Tibial nerve (tissue), 3 donors: Measurements from ENCODE around the gene ISG15.

Experiments
- EP300 ChIP-seq, 2 donors: sonication (generic); formaldehyde crosslinking; IDR thresholded peaks; one replicate each; pipeline ENCODE4 v1.6.1; 2017; ENCODE audit warnings: antibody characterized with exemption in 2 of 2, mild to moderate bottlenecking in 1 of 2
- POLR2A ChIP-seq, 2 donors: fragments of 450-650 bp; IDR thresholded peaks; one replicate each; pipeline ENCODE4 v1.6.1; 2017; ENCODE audit warnings: antibody characterized with exemption in 2 of 2, mild to moderate bottlenecking in 2 of 2, moderate library complexity in 2 of 2

- TF ChIP-seq POLR2A (IDR thresholded peaks at IDR 0.05) (no peak), EP300 (IDR thresholded peaks at IDR 0.05) (no peak)
Observed at GRCh38 chr1:975896-976683, 37.2 kb upstream of the ISG15 start.
